Measurements from ENCODE around the gene MAP2K3.

The MAP2K3 gene

DNA sequence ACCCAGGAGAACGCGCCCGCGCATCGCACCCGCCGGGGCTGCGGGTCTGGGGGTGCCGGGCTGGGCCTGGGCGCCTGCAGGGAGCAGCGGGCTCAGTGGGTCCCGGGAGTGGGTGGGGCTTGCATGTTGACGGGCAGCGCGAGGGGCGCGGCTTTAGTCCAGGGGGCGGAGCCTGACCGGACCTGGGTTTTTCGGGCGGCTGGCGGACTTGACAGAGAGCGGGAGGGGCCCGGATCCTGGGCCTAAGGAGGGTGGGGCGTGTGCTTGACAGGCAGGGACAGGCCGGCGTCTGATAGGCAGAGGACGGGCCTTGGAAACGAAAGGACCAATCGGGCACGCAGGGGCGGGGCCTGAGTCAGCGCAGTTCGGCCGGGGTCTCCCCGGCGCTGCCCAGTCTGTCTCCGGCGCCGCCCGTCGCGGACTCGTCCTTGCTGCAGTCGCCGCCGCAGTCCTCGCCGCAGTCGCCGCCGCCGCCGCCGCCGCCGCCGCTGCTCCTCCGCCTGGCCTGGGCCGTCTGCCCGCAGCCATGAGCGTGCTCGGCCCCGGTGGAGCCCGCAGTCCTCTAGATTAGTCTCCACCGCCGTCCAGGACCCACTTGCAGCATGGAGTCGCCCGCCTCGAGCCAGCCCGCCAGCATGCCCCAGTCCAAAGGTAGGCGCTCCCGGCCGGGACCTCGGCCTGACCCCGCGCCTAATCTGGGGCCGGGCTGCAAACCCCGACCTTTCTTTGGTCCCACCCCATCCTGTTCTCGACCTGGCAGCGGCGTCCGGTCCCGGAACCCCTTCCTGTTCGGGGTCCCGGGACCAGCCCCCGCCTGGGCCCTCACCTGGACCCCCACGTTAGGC, at the start of gene MAP2K3:
MAP2K3 (plus strand) TSS at position 393 of the 845 bp plus-strand sequence; CDS start at position 603, 210 bp downstream.
- DNase-seq, result peak; percentile 73

DNA sequence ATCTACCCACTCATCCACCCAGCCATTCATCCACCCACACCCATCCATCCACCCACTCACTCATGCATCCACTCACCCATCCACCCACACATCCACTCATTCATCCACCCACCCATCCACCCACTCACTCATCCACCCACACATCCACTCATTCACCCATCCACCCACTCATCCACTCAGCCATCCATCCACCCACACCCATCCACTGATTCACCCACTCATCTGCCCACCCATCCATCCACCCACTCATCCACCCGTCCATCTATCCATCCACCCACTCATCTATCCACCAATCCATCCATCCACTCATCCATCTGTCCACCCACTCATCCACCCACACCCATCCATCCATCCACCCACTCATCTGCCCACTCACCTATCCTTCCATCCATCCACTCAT, 48.6 kb upstream of the MAP2K3 start:
- DNase-seq, result no peak

GRCh38 chr17:21239680-21240368, 44.7 kb upstream of the MAP2K3 start:
- no peak for DNase-seq

DNA sequence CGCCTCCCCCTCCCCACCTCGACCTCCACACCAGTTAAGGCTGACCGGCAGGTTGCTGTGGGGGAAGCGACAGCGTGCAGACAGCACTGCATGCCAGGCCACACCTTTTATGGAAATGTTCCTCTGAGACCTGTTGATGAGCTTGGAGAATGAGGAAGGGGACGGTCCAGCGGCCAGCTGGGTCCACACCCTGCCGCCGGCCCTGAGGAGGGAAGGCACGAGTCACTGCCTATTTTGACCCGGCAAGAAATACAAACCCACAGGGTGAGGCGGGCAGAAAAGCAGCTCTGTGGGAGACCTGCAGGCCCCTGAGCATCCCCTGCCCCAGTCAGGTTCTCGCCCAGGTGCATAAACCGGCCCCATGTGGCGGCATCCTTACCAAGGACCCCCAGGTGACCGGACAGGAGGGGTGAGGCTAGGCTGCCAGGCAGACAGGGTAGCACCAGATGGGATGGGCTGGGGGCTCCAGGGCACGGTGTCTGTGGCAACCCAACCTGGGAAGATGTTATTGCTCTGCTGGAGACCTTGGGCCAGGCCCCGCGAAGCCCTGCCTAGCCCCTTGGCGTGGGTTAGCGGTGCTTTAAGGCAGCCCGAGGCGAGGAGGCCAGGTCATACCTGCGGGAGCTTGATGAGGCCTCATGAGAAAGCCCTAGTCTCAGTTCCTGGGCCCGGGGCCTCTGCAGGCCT, 44.0 kb upstream of the MAP2K3 start:
- DNase-seq, result no peak

DNA sequence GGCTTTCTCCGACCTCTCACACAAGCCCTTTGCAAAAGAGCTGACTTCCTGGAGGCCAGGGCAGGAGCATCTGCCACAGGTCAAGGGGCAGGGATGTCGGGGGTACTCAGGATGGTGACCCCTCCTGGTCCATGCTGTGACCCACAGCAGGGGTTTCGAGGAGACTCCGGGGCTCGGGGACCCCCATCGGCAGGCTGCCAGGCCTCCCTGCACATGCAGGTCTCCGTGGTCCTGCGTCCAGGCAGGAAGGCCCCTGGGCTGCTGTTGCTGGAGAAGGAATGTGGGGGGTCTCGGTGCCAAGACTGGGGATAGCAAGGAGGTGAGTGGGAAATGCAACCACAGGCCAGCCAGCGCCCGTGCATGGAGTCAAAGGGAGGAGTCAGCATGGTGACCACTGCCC, 42.9 kb upstream of the MAP2K3 start:
- no peak for DNase-seq

GRCh38 chr17:21242026-21242697, 42.3 kb upstream of the MAP2K3 start:
- no peak for DNase-seq

- no peak for DNase-seq
Measured at GRCh38 chr17:21242780-21243515, 41.6 kb upstream of the MAP2K3 start.

GRCh38 chr17:21243516-21244303, 40.8 kb upstream of the MAP2K3 start:
- no peak for DNase-seq

GRCh38 chr17:21245639-21246084, 38.8 kb upstream of the MAP2K3 start:
- no peak for DNase-seq

GRCh38 chr17:21246698-21247097, 37.8 kb upstream of the MAP2K3 start:
- DNase-seq, result no peak

GRCh38 chr17:21247552-21248258, 36.8 kb upstream of the MAP2K3 start:
- DNase-seq, result no peak

- no peak for DNase-seq
Measured at GRCh38 chr17:21248500-21248899, 36.0 kb upstream of the MAP2K3 start.

DNA sequence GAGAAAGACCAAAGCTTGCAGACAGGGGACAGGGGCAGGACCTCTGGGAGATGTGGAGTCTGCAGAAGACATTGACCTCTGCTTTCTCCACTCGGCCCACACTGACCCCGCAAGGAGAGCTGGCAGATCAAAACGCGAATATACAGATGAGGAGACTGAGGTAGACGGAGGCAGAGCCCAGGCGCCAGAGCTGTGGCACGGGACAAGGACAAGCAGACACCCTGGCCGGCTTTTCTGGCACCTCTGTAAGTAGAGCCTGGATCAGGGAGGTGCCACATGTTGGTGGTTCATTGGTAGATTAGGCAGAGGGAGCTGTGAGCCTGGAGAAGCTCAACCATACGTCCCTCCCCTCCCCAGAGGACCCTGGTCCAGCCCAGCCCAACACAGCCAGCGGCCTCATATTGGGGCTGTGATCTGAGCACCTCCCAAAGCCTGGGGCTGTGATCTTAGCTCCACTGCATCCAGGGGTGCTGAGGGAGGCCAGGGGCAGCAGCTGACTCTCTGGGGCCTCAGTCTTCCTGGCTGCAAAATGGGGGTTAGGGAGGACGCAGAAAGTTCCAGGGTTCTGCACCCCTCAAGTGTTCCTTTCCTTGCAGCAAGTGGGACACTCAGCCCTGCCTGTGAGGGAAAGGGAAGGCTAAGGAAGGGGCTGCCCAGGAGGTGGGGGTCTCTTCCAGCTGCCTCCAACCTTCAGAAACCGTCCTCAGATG, 35.3 kb upstream of the MAP2K3 start:
- DNase-seq, result no peak

GRCh38 chr17:21249920-21250703, 34.4 kb upstream of the MAP2K3 start:
- DNase-seq, result no peak

DNA sequence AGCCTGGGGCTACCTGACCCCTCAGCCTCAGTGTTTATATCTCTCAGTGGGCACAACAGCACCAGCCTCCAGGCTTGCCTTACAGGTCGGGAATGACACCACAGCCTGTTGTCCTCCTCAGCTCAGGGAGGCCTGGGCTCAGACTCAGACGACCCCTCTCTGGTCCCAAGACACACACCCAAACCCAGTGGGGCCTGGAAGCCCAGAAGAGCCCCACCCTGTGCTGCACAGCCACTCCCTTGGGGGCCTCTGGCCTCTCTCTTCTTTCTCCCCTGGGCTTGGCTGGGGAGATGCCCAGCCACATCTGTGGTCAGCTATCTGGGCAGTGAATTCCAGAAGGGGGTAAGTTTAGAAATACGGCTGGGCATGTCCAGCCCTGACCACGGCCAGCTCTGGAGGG, 33.7 kb upstream of the MAP2K3 start:
- DNase-seq, result no peak

DNA sequence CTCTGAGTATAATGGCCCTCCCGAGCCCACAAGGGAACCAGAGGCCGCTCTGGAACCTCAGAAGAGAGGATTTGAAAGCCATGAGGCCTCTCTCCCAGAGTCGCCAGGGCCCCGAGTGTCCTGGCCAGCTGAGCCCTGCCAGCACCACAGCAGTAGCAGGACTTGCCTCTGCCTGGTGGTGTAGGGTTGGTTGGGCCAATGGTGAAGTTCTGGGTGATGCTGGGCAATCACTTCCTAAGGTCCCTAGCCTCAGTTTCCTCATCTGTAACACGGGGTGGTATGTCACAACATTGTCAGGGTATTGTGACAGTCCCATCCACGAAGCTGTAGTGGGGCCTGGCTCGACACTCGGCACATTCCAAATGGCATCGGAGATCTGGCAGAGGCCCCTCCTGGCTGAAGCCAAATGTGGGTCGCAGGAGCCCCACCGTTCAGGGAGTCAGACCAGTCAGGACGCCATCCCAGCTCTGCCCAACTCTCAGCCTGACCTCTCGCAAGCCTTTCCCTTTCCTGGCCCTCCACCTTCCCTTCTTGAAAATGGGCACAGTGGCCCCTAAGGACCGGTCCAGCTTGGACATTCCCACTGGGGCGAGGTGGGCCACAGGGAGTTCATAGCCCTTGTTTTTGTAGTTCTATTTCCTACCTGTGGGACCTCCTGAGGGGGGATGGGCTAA, 33.0 kb upstream of the MAP2K3 start:
- no peak for DNase-seq

- DNase-seq, result no peak
Measured at GRCh38 chr17:21252289-21252795, 32.2 kb upstream of the MAP2K3 start.

Measured in NCI-H1417 treated with DMSO at 0.1 percent for 48 hours (cell line).